K562 (cell line): ENCODE data around the gene PXMP2. TPM values are rescaled to one million over a fixed set of nuclear protein-coding genes. Genes with fewer than 3 reads are reported as not detected.

ENCODE experiments used
- ATAC-seq: fragments of 200-7000 bp; cut with Tn5 transposase; 3 replicates; pipeline ENCODE4 v1.9.1; 2020; ENCODE audit warnings: moderate library complexity
- BruUV-seq: library from RNA; stranded (reverse); fragments of 400-500 nt; replicated peaks from 2 replicates; lab custom pipeline; 2021; lab: Mats Ljungman, UMichigan
- CTCF ChIA-PET: fragments of 300-600 bp; formaldehyde crosslinking; extraction: SDS; loops from one replicate; lab custom pipeline; 2021; ENCODE audit warnings: low intra/inter-chr PET ratio; lab: Yijun Ruan, JAX
- POLR2A ChIA-PET: fragments of 300-600, 350-650 bp; sonication (Branson Sonifier 250); formaldehyde crosslinking; extraction: SDS; loops from one replicate; lab custom pipeline; 2021; ENCODE audit warnings: antibody characterized with exemption, inconsistent platforms; lab: Yijun Ruan, JAX
- DNase-seq, 4 experiments: peaks; one replicate each; pipeline versions ENCODE4 v3.0.0 to v3.0.0-alpha.2; 2011 to 2018; ENCODE audit warnings: low spot score in 3 of 4, mixed read lengths in 3 of 4; ENCODE audit errors: extremely low read depth in 1 of 4
- FAIRE-seq: peaks from 2 replicates; lab custom pipeline; 2011; peaks lifted over from hg19 to GRCh38; lab: Jason Lieb, UNC
- H2AFZ ChIP-seq: 2 replicates; pipeline ENCODE4 v1.6.0; 2011; ENCODE audit warnings: low read depth, low read length, control low read depth, inconsistent platforms
- H3K27ac ChIP-seq: fragments of 200-600 bp; 3 replicates; pipeline ENCODE4 v1.8.0; 2011; ENCODE audit warnings: low read depth, mild to moderate bottlenecking, control low read depth, inconsistent platforms, low read length, moderate library complexity, mixed read lengths; ENCODE audit errors: extremely low read depth
- H3K27me3 ChIP-seq, 2 experiments: fragments of 300-600 bp in 1 of 2; 2 replicates in 1 of 2; 3 replicates in 1 of 2; pipeline versions ENCODE4 v1.6.0 to v1.8.0; 2011; ENCODE audit warnings: inconsistent platforms in 2 of 2, low read length in 2 of 2, mild to moderate bottlenecking in 1 of 2, mixed read lengths in 1 of 2, moderate library complexity in 1 of 2; ENCODE audit not compliant: control insufficient read depth in 2 of 2, insufficient read depth in 2 of 2
- H3K36me3 ChIP-seq: fragments of 300-600 bp; 3 replicates; pipeline ENCODE4 v1.8.0; 2011; ENCODE audit warnings: mild to moderate bottlenecking, low read length, inconsistent platforms; ENCODE audit not compliant: control insufficient read depth, insufficient read depth
- H3K4me1 ChIP-seq, 2 experiments: fragments of 200-600 bp in 1 of 2; replicated peaks in 1 of 2; 2 replicates in 1 of 2; 3 replicates in 1 of 2; pipeline versions ENCODE4 v1.5.1 to v1.8.0; 2011; ENCODE audit warnings: inconsistent platforms in 2 of 2, low read length in 2 of 2, mild to moderate bottlenecking in 1 of 2, mixed read lengths in 1 of 2, moderate library complexity in 1 of 2; ENCODE audit not compliant: control insufficient read depth in 2 of 2, insufficient read depth in 2 of 2
- H3K4me2 ChIP-seq: 2 replicates; pipeline ENCODE4 v1.6.1; 2011; ENCODE audit warnings: low read length, control low read depth, inconsistent platforms, mixed read lengths; ENCODE audit not compliant: insufficient read depth
- H3K4me3 ChIP-seq: fragments of 200-600 bp; sonication (generic), shearing (Covaris generic); 2 replicates; pipeline ENCODE4 v1.5.1; 2016; ENCODE audit warnings: control low read depth, inconsistent platforms
- H3K79me2 ChIP-seq: fragments of 200-600 bp; 3 replicates; pipeline ENCODE4 v1.8.0; 2011; ENCODE audit warnings: low read length, inconsistent platforms; ENCODE audit not compliant: control insufficient read depth, insufficient read depth
- H3K9ac ChIP-seq, 2 experiments: 2 replicates each; pipeline versions ENCODE4 v1.6.0 to v1.6.1; 2011; ENCODE audit warnings: low read depth in 2 of 2, low read length in 2 of 2, control low read depth in 1 of 2, inconsistent platforms in 1 of 2, mild to moderate bottlenecking in 1 of 2, mixed read lengths in 1 of 2; ENCODE audit not compliant: insufficient read depth in 1 of 2
- H3K9me1 ChIP-seq: one replicate; pipeline ENCODE4 v1.6.0; 2011; ENCODE audit warnings: inconsistent platforms, mild to moderate bottlenecking, low read length, moderate library complexity; ENCODE audit not compliant: control insufficient read depth, insufficient read depth
- H3K9me3 ChIP-seq: replicated peaks from 2 replicates; pipeline ENCODE4 v1.5.1; 2011; ENCODE audit warnings: low read depth, low read length, inconsistent platforms; ENCODE audit not compliant: control insufficient read depth, insufficient read depth
- H4K20me1 ChIP-seq: replicated peaks from 2 replicates; pipeline ENCODE4 v1.6.1; 2011; ENCODE audit warnings: low read length, inconsistent platforms, mixed read lengths; ENCODE audit not compliant: control insufficient read depth, insufficient read depth
- C11orf30 ChIP-seq: fragments of 450-650 bp; IDR thresholded peaks from 2 replicates; pipeline ENCODE4 v1.6.1; 2016; ENCODE audit warnings: low read depth, mild to moderate bottlenecking
- CEBPG ChIP-seq, 3 experiments: fragments of 200-800 bp in 1 of 3; sonication (Bioruptor generic) in 1 of 3; sonication (generic) in 1 of 3; formaldehyde crosslinking in 1 of 3; IDR thresholded peaks in 2 of 3; conservative IDR thresholded peaks in 1 of 3; 2 replicates each; pipeline versions ENCODE4 v1.6.1 to v1.8.0; 2016 to 2022; ENCODE audit warnings: missing compliant biosample characterization in 2 of 3, missing genetic modification characterization in 2 of 3, mild to moderate bottlenecking in 1 of 3, missing genetic modification reagents in 1 of 3
- ELF1 ChIP-seq: fragments of 200-800 bp; sonication (Bioruptor generic); IDR thresholded peaks from 2 replicates; pipeline ENCODE4 v1.6.1; 2016; ENCODE audit warnings: missing genetic modification characterization, missing compliant biosample characterization
- EP400 ChIP-seq: fragments of 450-650 bp; IDR thresholded peaks from 2 replicates; pipeline ENCODE4 v1.6.1; 2017; ENCODE audit warnings: antibody characterized with exemption, mild to moderate bottlenecking, moderate library complexity
- FUS ChIP-seq: fragments of 200-400 bp; formaldehyde crosslinking; optimal IDR thresholded peaks from 2 replicates; pipeline ENCODE3; 2017; ENCODE audit warnings: low read depth, low read length
- MAFG ChIP-seq: fragments of 450-650 bp; conservative IDR thresholded peaks from 2 replicates; pipeline ENCODE4 v1.6.1; 2016; ENCODE audit warnings: missing genetic modification characterization, missing compliant biosample characterization
- RBM39 ChIP-seq: fragments of 200-400 bp; formaldehyde crosslinking; optimal IDR thresholded peaks from 2 replicates; pipeline ENCODE3; 2018; ENCODE audit warnings: low read depth, low read length
- ZFP36 ChIP-seq: fragments of 150-350 bp; IDR thresholded peaks from 2 replicates; pipeline ENCODE4 v1.6.1; 2018; ENCODE audit warnings: low read length, low read depth; ENCODE audit not compliant: partially characterized antibody
- ZNF134 ChIP-seq: fragments of 250-450 bp; sonication (Bioruptor Pico); conservative IDR thresholded peaks from 2 replicates; pipeline ENCODE4 v1.4.0; 2020
- ZNF212 ChIP-seq: fragments of 450-650 bp; formaldehyde crosslinking; IDR thresholded peaks from 2 replicates; pipeline ENCODE4 v1.4.0; 2020; ENCODE audit warnings: mild to moderate bottlenecking
- ZNF316 ChIP-seq: fragments of 450-650 bp; IDR thresholded peaks from 2 replicates; pipeline ENCODE4 v1.6.1; 2016
- ZNF408 ChIP-seq: fragments of 250-450 bp; sonication (Bioruptor Pico); IDR thresholded peaks from 2 replicates; pipeline ENCODE4 v1.4.0; 2020; ENCODE audit warnings: low read depth, mild to moderate bottlenecking, moderate library complexity
- ZNF57 ChIP-seq: fragments of 450-650 bp; formaldehyde crosslinking; IDR thresholded peaks from 2 replicates; pipeline ENCODE4 v1.4.0; 2020; ENCODE audit warnings: mild to moderate bottlenecking, moderate library complexity
- WGBS: fragments of 100-300 bp; shearing (Covaris generic); methylation state at CpG from one replicate; pipeline ENCODE4 v1.1.6; 2016; ENCODE audit warnings: low coverage, mixed read lengths; ENCODE audit not compliant: insufficient coverage; ENCODE audit errors: missing lambda C conversion rate; 5-methylcytosine and 5-hydroxymethylcytosine counted together
- in situ Hi-C: fragments of 300-500 bp; cut with MboI; formaldehyde crosslinking; loops from 4 replicates; pipeline ENCODE4 v1.15.0; 2018; ENCODE audit warnings: inconsistent platforms, mixed read lengths
- intact Hi-C: fragments of 100-400 bp; cut with micrococcal nuclease; formaldehyde crosslinking; loops from 2 replicates; pipeline ENCODE4 v1.14.2; 2022
- polyA plus RNA-seq, 8 experiments: library from polyadenylated mRNA; depleted of rRNA in 4 of 8; stranded (reverse) in 5 of 8; unstranded in 3 of 8; fragments of >200 nt; fragmentation: Nextera tagmentation in 2 of 8; fragmentation: Illumina TruSeq in 1 of 8; extraction: Ambion mirVana in 2 of 8; extraction: Trizol in 1 of 8; gene quantifications; 2 replicates each; pipeline versions ENCODE4 v1.2.1 to v1.2.3, GENCODE V29; 2011 to 2014; ENCODE audit warnings: inconsistent platforms in 1 of 8, missing spikeins in 1 of 8
- total RNA-seq, 7 experiments: library from RNA; depleted of rRNA in 6 of 7; stranded (reverse); fragments of >200 nt in 6 of 7; fragmentation: Illumina TruSeq in 2 of 7; extraction: Trizol in 2 of 7; gene quantifications; 2 replicates each; pipeline versions ENCODE4 v1.2.1 to v1.2.3, GENCODE V29; 2011 to 2021; ENCODE audit warnings: low replicate concordance in 1 of 7

The PXMP2 gene
- total and polyA plus RNA-seq, 9 of the 15 experiments (the other 6 are each of a cell fraction or from before 2014, with no cell fraction given) = 3.0 to 66.1 (median 44.7) TPM

DNA sequence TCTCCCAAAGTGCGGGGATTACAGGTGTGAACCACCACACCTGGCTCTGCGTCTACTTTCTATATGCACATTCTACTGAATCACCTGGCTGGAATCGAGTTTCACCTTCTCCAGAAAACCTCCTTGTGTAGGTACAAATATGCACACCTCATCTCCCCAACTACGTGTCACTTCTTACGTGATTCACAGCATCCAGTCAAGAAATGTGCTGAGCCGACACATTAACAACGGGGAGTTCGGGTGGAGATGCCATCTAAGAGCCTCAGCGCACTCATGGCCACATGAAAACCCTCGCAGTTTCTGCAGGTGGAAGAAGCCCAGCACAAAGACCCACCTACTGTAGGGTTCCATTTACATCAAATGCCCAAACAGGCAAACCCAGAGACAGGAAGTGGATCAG is 39.5 kb upstream of the PXMP2 start:
- no peaks in the 10 kb centered on the region for H3K79me2 ChIP-seq
- WGBS = 97% methylated on average over 10 of the region's 10 CpGs
- CTCF ChIA-PET = no interaction called here
- H3K27me3 ChIP-seq = no peaks in the 10 kb centered on the region
- intact Hi-C loops = no loop called here
- H3K4me3 ChIP-seq = no peak overlapping the region
- no TSS peak for BruUV-seq
- H3K9me3 ChIP-seq = no peaks in the 10 kb centered on the region
- H2AFZ ChIP-seq = no peak overlapping the region
- no peak for ATAC-seq
- POLR2A ChIA-PET = interaction anchor here (0.7 kb wide), 1 partner anchor 11 kb away, joined by 4 read pairs; no protein-coding TSS in a partner anchor
- H3K4me1 ChIP-seq = no peaks in the 10 kb centered on the region
- peaks cover 4% of the 10 kb centered on the region for H3K9me1 ChIP-seq
- H3K4me2 ChIP-seq = no peak overlapping the region
- TF ChIP-seq ZNF316 (peak; percentile 62; the same call in 1 of the 2 replicates), MAFG (tag) (peak; percentile 40; the same call in 1 of the 2 replicates), ZNF57 (CRISPR knock-in tag) (no peak), C11orf30 (peak; percentile 32; the same call in 1 of the 2 replicates)
- TF ChIP-seq, all 486 proteins: peak for 3
- Histone ChIP-seq H3K36me3 (peaks cover 92% of the 10 kb centered on the region), H3K27ac (no peak overlapping the region), H4K20me1 (0 out of 2 replicates have a peak, but pooled peaks cover 4% of the 10 kb centered on the region), H3K9ac (no peak overlapping the region)
- FAIRE-seq (no peak), DNase-seq (no peak)
- in situ Hi-C loops = no loop called here

DNA sequence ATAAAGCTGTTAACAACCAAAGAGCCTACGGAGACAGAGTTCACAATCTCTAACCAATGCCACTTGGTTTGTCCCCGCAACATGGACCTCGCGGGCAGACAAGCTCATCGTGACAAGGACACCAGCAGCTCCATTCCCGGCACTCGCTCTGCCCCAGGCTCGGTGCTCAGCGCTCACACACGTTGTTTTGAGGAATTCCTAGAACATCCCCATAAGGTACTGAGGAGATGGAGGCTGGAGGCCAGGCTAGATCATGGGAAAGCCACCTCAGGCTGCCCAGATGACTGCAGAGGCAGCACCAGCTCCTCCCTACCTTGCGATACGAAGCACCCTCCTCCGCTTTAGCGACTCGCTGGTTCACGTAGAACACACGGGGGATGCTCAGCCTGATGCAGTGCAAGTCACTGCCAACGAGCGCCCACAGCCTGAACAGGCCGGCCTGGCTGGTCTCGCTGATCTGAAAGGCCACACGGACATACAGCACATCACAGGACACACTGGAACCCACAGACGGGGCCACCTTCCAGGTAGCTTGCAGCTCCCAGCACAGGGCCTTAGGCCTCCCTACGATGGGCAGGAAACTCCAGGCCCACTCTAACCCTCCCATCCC is 38.7 kb upstream of the PXMP2 start:
- H3K27me3 ChIP-seq = no peaks in the 10 kb centered on the region
- H3K9me1 ChIP-seq = peaks cover 4% of the 10 kb centered on the region
- no peaks in the 10 kb centered on the region for H3K4me1 ChIP-seq
- intact Hi-C loops = no loop called here
- in situ Hi-C loops = no loop called here
- WGBS = 91% methylated on average over 23 of the region's 24 CpGs
- H3K27ac ChIP-seq = no peak overlapping the region
- H3K79me2 ChIP-seq = no peaks in the 10 kb centered on the region
- ChIA-PET CTCF (no interaction called here), POLR2A (interaction anchor here (0.7 kb wide), 1 partner anchor 10 kb away, joined by 4 read pairs; no protein-coding TSS in a partner anchor)
- no peak overlapping the region for H3K4me2 ChIP-seq
- no peak overlapping the region for H2AFZ ChIP-seq
- TF ChIP-seq EP400 (no peak), ZNF212 (CRISPR knock-in tag) (no peak), ZFP36 (no peak), CEBPG (CRISPR knock-in tag; IDR thresholded peaks at IDR 0.05) (no peak), CEBPG (tag; conservative IDR thresholded peaks at IDR 0.05 in 1 of 2, IDR thresholded peaks at IDR 0.05 in 1 of 2) (no peak), ELF1 (tag) (no peak), FUS (no peak), RBM39 (no peak), ZNF408 (CRISPR knock-in tag) (no peak), ZNF134 (no peak)
- no peak overlapping the region for H3K4me3 ChIP-seq
- H3K36me3 ChIP-seq = peaks cover 92% of the 10 kb centered on the region
- no peak overlapping the region for H3K9ac ChIP-seq
- DNase-seq (no peak), ATAC-seq (no peak; the same call in 2 of the 3 replicates), FAIRE-seq (no peak)
- no peaks in the 10 kb centered on the region for H3K9me3 ChIP-seq
- BruUV-seq = no TSS peak
- 0 out of 2 replicates have a peak, but pooled peaks cover 4% of the 10 kb centered on the region for H4K20me1 ChIP-seq
